GM21390 (cell line): ENCODE measurements around the gene TCEA3.

ENCODE experiments used
- ATAC-seq: cut with Tn5 transposase; IDR thresholded peaks from one replicate; pipeline ENCODE4 v1.9.1; 2021; ENCODE audit not compliant: unreplicated experiment

The TCEA3 gene

DNA sequence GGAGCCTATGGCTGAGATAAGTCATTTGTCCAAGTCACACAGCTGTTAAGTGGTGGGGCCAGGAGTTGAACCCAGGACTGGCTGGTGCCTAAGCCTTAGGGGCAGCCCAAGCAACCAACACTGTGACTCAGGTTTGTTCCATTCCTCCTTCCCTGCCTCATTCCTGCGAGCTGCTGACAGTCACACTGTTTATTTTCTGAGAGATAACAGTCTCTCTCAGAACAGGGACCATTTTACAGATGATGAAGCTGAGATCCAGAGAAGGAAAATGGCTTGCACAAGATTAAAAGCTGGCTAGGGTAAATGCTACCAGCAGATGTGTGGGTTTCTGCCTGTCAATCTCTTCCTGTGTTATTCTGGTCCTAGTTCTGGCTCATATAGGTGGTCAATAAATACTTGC lies 24.3 kb upstream of the TCEA3 start:
- no peak for ATAC-seq

DNA sequence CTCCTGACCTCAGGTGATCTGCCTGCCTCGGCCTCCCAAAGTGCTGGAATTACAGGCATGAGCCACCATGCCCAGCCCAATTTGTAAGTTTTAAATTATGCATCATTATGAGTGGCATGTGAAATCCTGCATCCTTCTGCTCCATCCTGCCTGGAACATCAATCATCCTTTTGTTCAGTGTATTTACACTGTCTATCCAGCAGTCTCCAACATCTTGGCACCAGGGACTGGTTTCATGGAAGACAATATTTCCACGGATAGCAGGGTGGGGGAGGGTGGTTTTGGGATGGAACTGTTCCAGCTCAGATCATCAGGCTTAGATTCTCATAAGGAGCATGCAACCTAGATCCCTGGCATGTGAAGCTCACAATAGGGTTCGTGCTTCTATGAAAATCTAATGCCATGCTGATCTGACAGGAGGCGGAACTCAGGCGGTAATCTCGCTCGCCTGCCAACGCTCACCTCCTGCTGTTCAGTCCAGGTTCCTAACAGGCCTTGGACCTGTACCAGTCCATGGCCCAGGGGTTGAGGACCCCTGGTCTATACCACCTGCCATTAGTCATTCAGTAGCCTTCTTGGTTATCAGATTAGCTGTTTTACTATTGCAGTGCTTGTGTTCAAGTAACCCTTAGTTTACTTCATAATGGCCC lies 22.2 kb upstream of the TCEA3 start:
- no peak for ATAC-seq

DNA sequence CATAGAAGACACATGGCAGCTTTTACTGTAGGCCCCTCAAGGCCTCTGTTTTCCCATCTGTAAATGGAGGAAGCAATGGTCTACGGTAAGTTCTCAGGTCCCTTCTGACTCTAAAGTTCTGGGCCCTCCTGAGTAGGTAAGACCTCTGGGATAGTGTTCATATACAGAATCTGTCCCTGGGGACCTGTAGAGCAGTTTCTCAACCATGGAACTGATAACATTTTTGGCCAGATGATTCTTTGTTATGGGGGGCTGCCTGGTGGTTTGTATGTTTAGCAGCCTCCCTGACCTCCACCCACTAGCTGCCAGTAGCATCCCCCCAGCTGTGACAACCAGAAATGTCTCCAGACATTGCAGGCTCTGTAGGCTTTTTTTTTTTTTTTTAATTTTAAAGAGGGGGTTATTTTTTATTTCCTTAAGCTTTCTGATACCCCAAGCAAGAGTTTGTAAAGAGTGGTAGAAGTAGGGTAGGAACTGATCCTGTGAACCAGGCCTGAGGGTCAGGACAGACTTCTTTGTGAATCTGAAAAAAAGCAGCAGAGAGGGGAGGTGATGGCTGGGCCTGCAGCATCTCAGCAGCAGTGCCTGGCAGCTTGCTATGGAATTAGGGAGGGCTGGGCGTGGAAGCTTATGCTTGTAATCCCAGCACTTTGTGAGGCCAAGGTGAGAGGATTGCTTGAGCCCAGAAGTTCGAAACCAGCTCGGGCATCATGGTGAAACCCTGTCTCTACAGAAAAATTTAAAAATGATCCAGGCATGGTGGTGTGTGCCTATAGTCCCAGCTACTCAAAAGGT lies 20.2 kb upstream of the TCEA3 start:
- no peak for ATAC-seq

DNA sequence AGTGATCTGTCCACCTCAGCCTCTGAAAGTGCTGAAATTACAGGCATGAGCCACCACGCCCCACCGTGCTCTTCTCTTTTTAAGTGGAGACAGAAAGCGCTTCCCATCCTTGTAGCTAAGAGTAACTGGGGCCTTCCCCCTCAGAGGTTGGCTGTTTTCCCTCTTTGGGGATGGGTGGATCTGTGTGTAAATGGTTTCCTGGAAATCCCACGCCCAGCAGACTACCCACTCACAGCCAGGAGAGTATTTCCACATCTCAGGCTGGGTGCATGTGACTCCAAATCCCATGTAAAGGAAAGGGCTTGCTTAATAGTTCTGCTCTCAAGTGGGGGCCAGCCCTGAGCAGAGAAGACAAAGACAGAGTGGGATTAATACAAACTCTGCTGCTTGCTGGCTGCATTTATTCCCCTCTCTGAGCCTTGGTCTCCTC lies 19.6 kb upstream of the TCEA3 start:
- ATAC-seq = no peak

DNA sequence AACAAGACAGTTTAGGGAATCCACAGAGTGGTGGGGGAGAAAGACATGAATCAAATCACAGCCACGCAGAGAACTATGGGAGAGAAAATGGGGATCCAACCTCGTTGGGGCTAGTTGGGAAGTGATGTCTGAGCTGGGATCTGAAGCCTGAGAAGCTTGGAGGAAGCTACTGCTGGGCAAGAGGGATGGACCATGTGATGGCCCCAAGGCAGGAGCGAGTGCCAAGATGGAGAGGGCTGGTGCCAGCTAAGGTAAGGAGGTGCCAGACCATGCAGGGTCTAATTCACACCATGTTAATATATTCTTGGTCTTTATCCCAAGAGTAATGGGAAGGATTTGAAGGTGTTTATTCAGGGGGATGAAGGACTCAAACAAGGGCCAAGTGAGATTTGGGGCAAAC lies 18.2 kb upstream of the TCEA3 start:
- ATAC-seq = no peak

DNA sequence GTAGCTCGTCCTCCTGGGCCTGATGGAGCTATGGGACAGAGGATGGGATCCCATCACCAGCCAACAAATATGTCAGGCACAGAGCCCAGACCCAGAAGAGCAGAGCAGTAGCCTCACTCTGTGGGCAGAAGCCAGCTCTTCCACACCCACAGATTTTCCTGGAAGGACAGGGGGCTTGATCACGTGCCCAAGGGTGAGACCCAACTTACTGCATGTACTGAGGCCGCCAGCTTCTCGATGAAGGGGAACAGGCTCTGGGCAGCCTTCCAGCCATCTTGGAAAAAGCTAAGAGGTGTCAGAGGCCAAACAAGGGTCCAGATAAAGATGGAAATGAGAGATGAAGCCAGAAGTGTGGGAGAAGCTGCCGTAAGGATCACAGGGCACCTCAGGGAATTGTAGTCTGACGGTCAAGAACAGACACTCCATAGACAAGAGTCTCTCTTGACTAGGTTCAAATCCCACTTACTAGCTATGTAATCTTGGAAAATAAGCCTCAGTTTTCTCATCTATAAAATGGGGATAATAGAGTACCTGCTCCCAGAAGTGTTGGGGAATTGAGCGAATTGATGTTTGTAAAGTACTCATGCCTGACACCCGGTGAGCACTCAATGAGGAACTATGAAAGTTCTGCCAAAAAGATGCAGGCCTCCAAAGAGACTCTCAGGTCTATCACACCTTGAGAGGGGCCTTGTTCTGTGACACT lies 17.0 kb upstream of the TCEA3 start:
- no peak for ATAC-seq

DNA sequence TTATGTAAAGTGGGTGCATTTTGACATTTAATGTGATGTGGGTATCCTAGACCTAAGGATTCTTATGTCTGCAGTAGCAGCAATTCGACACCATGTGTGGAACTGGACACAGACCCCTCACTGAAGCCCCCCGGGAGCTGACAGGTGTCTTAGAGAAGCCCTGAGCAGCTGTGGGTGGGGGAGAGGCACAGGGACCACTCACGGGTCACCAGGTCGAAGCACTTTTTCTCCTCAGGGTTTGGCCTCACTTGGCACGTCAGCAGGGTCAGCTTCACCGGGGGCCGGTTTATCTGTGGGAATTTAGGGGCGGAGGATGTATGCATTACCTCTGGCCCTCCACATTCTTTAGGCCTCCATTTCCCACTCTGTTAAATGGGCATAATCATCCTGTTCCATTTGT lies 14.0 kb upstream of the TCEA3 start:
- ATAC-seq = no peak

DNA sequence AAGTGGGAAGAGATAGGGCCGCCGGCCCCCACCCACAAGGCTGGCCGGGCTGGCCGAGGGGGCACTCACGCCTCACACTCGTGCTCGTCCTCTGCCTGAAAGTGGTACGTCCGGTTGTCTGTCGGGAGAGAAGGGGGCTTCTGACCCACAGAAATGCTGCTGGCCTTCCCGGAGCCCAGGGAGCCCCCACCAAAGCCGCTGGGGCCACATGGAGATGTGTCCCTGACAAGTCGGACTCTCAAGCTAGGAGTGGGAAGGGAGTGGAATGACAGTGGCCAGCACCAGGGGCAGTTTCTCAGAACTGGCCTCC lies 12.8 kb upstream of the TCEA3 start:
- no peak for ATAC-seq

DNA sequence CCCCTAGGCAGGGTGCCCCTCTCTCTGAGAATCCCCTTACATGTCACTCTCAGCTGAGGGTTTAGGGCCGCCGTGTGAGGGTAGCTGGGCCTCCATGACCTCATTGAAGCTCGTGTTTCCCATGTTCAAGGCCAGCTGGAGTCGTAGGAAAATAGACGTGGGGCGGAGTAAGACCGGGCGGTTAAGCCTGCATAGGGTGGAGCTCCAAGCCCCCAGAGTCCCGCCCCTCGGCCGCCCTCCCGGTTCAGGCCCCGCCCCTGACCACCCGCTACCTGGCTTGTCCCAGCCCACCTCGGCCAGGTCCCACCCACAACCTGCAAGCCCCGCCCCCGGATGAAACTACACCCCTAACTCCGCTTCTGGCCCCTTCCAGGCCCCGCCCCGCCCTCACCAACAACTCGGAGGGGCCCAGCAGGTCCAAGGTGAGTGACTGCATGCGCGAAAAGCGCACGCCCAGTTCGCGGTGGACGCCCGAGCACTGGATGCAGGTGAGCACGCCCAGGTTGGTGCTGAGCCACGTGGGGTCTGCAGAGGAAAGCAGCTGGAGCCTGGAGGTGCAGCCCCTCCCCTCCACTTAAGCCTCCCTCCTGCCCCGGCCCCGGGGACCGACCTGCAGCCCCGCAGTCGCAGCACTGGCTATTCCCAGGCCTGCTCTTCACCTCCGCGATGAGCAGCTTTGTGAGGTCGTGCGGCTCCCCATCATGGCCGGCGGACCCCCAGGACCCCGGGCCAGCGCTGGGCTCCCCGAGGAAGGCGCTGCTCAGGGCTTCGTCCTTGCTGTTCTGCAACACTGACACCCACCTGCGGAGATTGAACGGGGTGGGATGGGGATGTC lies 12.2 kb upstream of the TCEA3 start:
- ATAC-seq = no peak

DNA sequence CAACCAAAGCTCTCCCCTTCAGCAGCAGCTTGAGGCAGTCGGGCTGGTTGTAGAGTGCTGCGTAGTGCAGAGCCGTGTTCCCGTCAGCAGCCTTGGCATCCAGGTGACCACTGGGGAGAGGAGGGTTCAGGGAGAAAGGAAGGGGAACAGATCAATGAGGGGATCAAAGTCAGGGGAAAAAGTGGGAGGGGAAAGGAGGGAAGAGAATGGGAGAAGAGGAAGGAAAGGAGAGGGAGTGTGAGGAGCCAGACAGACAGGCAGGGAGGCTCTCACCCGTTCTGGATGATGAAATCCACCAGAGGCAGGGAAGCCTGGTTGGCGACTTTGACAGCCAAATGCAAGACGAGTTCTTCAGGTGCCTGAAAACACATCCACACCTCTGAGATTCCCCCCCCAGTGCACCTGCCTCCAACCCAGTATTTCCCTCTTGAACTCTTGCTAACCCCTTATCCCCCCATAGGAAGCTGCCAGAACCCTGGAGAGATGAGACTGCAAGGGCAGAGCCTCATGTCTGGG lies 9.8 kb upstream of the TCEA3 start:
- no peak for ATAC-seq

DNA sequence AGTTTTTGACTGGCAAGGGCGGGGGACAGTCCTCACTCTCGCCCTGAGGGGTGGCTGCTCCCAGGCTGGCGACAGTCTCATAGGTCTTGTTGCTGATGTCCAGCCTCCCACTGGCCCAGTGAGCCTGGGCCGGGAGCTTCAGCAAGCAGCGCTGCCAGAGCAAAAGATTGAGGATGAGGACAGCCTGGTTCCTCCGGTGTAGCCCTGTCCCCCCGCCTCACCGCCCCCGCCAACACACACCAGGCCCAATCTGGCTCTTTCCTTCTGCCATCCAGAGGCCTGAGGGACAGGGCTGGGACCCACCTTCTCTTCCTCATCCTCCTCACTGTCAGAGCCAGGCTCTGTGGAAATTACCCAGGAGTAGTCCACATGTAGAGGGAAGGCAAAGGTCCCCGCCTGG lies 8.6 kb upstream of the TCEA3 start:
- ATAC-seq = no peak

DNA sequence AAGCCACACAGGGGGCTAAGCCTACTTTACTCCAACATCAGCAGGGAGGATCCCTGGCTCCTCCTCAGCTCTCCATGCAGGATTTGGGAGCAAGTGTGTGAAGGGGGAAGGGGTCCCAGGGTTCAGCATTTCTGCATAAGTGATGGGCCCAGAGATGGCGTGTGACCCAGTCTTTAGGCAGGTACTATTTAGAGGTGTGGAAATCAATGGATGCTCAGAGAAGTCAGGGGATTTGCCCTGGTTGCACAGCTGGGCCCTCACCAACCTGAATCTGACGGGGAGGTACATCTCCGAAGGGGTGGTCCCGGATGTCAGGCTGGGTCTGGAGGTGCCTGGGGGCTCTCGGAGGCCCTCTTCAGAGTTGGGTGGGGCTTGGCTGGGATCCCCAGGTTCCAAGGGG lies 6.9 kb upstream of the TCEA3 start:
- ATAC-seq = no peak

DNA sequence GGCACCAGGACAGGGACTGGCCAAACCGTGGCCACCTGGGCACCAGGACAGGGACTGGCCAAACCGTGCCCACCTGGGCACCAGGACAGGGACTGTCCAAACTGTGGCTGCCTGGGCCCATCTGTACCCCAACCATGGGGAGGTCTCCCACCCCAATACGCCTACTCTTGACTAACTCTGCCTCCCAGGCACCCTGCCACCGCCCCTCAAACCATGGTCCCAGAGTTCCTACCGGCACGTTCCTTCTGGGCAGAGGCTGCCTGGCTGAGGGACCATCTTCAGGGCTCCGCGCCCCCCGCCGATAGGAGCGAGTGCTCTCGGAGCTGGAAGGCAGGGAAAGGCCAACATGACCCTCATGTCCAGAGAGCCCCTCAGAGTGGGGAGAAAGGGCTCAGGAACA lies 6.3 kb upstream of the TCEA3 start:
- ATAC-seq = no peak

DNA sequence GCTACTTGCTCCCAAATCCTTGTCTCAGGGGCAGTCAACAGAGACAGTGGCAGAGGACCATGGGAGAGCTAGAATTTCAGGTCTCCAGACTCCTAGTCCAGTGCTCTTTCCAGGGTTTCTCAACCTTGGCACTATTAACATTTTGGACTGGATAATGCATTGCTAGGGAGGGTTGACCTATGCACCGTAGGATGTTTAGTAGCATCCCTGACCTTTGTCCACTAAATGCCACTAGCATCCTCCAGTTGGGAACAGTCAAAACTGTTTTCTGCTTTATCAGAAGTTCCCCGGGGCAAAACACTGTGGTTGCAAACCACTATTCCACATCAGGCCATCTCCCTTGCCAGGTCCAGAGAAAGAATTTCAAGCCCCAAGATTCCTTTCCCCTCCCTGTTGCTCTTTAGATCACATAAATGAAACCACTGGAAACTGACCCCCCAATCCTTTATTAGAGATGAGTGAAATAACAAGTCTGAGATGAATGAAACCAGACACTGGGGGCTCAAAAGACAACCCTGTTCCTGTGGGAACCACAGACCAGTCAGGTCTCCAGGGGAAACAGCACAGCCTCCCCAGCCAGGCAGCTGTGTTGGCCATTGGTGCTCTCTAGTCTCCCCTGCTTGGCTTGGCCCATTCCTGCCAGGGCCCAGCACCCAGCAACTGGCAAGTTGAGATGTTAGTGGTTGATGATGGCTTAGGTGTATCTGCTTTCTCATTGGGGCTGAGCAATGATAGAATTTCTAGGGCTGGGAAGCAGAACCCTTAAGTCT lies 3.8 kb upstream of the TCEA3 start:
- ATAC-seq = no peak

DNA sequence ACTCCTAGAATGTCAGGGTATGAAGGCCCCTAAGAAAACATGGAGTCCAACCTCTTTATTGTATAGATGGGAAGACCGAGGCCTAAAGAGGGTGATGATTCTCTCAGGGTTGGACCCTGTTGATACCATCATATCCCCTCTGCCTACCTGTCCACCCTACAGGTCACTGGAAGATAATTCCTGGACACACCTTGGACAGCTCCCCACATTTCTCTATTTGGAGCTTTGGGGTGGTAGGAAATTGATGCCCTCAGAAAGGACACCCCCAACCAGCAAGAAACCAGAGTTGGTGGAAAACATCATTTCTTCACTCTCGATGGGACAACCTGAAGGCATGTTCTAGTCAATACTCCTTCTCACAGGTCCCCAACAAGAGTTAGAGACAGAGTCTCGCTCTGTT lies 3.0 kb upstream of the TCEA3 start:
- no peak for ATAC-seq

DNA sequence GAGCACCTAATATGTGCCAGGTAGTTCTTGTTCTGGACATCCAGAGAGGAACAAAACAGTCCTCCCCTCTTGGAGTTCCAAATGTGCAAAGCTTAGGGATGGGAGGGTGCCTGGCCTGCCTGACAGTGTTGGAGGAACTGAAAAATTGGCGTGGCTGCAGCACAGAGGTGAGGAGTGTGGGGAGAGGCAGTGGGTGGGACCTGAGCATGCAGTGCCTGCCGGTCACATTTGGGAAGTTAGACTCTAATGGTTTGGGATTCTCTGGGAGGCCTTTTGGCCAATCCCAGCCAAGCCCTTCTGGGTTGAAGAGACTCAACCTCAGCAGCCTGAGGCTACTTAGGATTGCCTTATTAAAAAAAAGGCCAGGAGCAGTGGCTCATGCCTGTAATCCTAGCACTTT lies 2.3 kb upstream of the TCEA3 start:
- ATAC-seq = no peak

DNA sequence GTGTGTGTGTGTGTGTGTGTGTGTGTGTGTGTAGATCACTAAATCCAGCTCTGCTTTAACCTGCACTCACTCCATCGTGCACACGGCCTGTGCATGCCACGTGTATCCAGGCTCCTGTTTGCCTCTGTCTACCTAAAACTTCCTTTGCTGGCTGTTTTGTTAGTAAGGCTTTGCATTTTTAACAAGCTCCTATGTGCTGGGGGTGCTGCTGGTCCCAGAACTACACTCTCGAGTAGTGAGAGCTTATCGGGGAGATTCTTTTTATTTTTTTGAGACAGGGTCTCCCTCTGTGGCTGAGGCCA lies 596 bp upstream of the TCEA3 start:
- ATAC-seq = no peak

DNA sequence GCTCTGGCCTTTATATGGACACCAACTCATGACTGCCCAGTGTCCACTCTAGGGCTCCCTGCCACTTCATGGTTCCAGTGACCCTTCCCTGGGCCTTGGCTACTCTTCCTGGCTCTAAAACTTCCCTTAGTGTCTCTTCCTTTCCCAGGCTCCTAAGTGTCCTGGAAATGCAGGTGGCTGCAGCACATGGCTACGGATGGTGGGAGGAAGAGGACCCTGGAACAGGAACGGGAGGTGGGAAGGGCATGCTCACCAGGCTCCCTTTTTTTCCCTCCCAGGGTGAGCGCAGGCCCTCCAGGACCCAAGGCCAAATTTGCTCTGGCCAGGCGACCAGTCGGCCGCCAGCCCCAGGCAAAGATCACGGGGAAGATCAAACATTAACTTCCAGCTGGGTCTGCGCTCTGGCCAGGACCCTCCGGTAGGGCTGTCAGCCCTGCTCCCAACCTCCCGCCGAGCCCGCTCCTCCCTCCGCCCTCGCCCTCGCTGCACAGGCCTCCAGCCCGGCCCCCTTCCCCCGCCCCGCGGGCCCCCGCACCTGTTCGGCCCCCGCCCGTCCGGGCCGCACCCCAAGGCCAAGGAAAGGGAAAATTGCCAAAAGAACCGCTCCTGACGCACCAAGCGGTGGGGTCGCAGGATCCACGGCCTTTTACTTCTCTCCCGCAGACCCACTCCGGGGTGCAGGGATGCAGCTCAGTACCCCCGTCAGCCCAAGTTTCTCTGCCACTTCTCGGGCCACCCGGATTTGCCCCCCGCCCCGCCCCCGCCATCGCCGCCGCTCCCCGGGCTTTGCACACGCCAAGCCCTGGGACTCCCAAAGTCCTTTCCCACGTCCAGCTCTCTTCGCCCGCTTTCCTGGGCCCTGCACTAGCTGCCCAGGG lies 894 bp downstream of the TCEA3 start:
- no peak for ATAC-seq

DNA sequence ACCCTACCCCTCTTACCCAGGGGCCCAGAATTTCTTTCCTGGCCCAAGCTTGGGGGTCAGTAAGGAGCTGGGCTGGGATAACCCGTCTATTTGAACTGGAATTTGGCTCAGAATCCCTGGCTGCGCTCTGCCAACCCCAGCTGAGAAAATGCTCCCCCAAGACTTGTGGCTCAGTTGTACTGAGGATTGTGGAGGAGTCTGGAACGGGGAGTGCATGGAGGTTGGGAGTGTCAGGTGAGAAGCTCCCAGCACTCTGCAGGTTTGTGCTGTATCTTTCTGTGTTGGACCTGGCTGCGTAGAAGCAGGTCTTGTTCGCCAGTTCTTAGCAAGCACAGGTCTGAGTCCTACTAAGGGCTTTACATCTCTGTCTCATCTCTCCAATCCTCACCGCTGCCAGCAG lies 1.6 kb downstream of the TCEA3 start:
- ATAC-seq = no peak
